HuH-7.5 (cell line): ENCODE results near the gene LCNL1.
A peak's percentile ranks its signal among the peaks of the same experiment; 100 is the strongest.

Experiments
- DNase-seq: peaks from one replicate; pipeline ENCODE4 v3.0.0; 2011; ENCODE audit warnings: low spot score

The LCNL1 gene

DNA sequence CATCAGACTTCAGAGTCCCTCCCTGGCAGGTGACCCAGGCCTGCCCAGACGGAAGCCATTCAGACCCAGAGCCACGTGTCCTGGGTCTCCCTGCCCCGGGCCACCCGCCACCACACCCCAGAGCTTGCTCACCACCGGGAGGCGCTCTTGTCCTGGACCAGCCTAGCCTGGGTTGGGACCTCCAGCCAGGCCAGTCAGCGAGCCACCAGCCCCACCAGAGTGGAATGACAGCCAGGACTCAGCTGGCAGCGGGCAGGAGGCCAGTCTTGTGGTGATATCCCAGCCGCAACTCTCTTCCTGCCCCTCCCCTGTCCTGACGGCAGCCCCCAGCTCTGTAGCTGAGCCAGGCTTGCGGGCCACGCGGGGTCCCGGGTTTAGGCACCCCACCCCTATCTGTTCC, 7.1 kb upstream of the LCNL1 start:
- no peak for DNase-seq

GRCh38 chr9:136977223-136977622, 5.6 kb upstream of the LCNL1 start, which contains the start of gene PTGDS:
Gene PTGDS (plus strand): TSS chr9:136977504. CDS start chr9:136977579, 75 bp downstream.
- DNase-seq, result no peak

DNA sequence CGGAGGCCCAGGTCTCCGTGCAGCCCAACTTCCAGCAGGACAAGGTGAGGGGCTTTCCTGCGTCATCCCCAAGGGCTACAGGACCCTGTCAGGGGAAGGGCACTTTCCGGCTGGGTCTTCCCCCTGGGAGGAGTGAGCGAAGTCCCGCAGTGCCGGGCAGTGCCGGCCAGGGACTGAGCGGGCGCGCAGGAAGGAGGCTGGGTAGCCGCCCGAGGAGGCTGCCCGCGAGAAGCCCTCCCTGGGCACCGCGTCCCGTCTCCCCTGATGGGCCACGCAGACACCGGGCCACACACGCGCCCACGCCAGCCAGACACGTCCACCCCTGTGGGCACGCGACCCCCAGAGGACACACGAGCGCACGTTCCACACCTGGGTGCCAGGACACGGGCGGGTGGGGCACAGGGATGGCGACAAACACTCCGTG, 5.1 kb upstream of the LCNL1 start:
- DNase-seq, result no peak

DNA sequence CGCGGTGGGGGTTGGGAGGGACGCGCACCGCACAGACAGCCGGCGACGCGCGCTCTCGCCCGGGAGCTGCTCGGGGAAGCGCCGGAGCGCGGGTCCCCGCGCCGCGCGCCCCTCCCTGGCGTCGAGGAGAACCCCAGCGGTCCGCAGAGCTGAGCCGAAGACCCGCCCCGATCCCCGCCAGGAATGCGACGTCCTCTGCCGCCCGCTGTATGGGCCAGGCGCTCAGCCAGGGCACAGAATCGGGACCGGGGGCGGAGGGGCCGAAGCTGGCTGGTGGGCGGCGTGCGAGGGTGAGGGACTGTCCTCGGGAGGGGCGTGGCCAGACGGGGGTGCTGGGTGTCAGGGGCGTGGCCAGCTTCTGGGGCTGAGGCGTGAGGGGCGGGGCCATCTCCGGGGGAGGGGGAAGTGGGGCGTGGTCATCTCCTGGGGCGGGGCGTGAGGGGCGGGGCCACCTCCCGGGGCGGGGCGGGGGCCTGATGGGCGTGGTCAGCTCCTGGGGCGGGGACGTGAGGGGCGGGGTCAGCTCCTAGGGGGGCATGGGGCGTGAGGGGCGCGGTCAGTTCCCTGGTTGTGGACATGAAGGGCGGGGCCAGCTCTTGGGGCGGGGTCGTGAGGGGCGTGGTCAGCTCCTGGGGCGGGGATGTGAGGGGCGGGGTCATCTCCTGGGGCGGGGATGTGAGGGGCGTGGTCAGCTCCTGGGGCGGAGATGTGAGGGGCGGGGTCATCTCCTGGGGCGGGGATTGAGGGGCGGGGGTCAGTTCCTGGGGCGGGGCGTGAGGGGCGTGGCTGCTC, 4.5 kb upstream of the LCNL1 start:
- peak; percentile 86 for DNase-seq

GRCh38 chr9:136978865-136979544, 3.8 kb upstream of the LCNL1 start:
- no peak for DNase-seq

GRCh38 chr9:136979769-136980587, 2.8 kb upstream of the LCNL1 start:
- no peak for DNase-seq

DNA sequence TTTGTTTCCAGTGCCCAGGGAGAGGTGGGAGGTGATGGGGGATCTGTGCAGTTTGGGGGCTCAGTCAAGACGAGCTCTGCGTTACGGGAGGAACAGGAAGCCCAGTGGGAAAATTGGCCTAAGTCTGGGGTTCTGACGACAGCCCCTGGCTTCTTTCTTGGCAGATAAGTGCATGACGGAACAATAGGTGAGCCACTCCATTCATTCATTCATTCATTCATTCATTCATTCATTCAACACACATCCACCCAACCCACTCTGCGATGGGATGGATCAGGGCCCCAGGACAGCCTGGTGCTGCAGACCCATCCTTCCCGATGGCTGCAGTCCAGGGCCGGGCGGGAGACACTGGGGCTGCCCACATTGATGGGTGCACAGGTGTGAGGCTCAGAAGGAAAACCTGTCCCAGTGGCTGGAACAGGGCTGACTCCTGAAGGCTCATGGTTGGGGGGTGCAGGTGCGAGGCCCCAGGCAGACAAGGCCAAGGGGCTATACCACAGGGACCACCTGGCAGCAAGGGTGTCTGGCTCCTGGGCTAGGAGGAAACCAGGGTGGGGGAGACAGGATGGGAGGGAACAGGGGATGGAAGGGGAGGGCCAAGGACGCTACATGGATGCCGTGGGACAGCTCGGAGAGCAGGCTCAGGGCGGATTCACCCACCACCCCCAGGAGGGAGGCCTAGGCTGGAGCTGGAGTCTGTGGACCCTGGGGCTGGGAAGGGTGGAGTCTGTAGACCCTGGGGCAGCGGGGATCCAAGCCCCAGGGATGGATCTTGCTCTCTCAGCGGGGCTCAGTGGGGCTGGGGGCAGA, 1.9 kb upstream of the LCNL1 start:
- no peak for DNase-seq

DNA sequence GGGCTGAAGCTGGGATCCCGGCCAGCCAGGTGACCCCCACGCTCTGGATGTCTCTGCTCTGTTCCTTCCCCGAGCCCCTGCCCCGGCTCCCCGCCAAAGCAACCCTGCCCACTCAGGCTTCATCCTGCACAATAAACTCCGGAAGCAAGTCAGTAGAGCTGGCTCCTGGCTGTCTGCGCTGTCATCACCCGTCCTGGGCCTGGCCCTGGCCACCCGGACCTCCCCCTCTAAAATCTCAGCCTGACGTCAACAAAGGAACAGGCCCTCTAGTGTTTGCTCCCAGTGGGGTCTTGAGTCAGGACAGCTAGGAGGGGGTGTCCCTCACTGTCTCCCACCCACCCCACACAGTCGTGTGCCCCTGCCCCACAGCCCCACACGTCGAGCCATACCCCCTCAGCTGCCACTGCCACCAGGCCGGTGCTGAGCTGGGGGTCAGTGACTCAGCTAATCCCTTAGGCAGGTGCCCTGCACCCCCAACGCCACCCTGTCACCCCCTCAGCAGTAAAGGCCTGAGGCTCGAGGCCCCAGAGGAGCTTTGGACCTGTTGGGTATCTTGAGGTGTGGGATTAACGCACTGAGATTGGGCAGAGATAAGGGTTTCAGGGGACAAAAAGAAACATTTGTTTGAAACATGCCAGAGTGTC, 1.1 kb upstream of the LCNL1 start:
- DNase-seq, result no peak

GRCh38 chr9:136983167-136983566, 374 bp downstream of the LCNL1 start:
- no peak for DNase-seq

- no peak for DNase-seq
These were observed 992 bp downstream of the LCNL1 start for GRCh38 chr9:136983656-136984314.

- no peak for DNase-seq
These were observed 1.8 kb downstream of the LCNL1 start for GRCh38 chr9:136984464-136985026.

DNA sequence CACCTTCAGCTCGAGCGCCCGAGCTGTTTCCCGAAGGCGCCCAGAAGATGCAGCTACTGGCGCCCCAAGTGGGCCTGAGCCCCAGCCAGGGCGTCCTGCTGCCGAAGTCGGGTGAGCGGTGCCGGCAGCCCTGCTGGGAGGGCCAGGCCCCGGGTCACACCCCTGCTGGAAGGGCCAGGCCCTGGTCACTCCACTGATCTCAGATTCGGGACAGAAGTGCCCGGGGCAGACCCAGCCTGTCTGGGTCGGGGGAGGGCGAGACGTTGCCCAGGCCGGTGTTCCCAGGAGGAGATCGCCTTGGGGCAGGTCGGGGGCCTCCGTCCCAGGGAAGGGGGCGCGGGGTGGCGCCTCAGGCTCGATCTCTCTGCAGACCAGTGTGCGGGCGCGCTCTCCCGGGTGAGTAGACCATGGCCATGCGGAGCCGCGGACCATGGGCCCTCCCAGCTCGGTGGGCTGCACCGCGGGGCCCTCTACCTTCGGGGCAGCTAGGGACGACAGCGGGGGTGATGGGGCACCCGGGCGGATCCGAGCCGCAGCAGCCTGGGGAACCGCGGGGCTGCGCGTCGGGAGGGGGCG, 2.3 kb downstream of the LCNL1 start:
- no peak for DNase-seq

GRCh38 chr9:136985853-136986252, 3.1 kb downstream of the LCNL1 start:
- no peak for DNase-seq

DNA sequence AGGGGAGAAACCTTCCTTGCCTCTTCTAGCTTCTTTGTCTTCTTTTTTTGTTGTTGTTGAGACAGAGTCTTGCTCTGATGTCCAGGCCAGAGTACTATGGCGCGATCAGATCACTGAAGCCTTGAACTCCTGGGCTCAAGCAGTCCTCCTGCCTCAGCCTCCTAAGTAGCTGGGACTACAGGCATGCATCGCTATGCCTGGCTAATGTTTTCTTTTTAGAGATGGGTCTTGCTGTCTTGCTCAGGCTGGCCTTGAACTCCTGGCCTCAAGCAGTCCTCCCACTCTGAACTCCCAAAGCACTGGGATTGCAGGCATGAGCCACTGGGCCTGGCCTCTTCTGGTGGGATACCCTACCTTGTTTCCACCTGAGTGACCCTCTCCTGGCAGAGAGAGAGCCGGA, 6.1 kb downstream of the LCNL1 start:
- no peak for DNase-seq

DNA sequence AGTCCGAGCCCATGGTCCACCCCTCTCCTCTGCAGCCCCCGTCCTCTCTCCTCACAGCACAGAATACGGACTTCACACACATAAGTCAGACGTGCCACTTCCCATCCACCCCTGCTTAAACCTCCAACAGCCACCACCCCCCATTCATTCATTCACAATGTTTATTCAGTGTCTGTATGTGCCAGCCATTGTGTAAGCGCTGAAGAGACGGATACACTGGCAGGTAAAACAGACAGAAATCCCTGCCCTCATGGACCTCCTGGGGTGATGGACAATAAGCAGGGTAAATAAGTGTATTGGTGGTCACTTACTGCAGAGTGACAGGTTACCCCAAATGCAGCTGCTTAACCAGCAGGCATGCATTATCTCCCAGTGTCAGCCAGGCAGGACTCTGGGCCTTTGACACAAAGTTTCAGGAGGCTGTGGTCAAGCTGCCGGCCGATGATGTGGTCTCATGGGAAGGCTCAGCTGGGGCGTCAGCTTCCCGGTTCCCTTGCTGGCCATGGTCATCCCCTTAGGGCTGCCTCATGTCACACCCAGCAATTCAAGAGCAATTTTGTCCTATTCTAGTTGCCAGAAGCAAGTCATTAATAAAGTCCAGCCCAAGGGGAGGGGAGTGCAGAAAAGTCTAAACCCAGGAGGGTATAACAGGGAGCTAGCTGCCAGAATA, 7.6 kb downstream of the LCNL1 start:
- DNase-seq, result no peak

GRCh38 chr9:136991993-136992818, 9.4 kb downstream of the LCNL1 start, which contains the start of gene PAXX:
Gene PAXX (plus strand): TSS chr9:136992422. CDS start chr9:136992444, 22 bp downstream.
- DNase-seq, result peak; percentile 100

DNA sequence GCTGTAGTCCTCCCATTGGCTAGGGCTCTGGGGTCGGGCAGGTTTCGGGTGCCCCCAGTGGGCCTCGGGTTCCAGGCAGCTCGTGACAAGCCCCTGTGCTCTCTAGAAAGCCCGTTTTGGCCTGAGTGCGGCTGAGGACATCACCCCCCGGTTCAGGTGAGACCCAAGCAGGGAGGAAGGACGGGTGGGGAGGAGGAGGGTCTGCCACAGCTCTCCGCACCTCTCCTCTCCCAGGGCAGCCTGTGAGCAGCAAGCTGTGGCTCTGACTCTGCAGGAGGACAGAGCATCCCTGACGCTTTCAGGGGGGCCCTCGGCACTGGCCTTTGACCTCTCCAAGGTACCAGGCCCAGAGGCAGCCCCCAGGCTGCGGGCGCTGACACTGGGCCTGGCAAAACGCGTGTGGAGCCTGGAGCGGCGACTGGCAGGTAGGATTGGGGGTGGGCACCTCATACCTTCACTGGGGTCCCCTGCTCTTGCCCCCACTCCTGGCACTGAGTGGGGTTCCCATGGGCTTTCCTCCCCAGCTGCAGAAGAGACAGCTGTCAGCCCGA, 10.1 kb downstream of the LCNL1 start:
- no peak for DNase-seq
